Activated CD4-positive, alpha-beta T cell treated with anti-CD3 and anti-CD28 coated beads, Interleukin-2, amount 50 U/mL, for 16 hours (primary cell): Measurements from ENCODE around the gene YTHDF1.
"Not testable (repeated sequence)": the region's sequence is repeated elsewhere in the genome, so short reads cannot be mapped to it uniquely, and the experiment has no call there.

Experiments used
- DNase-seq: peaks from one replicate; pipeline ENCODE4 v3.0.0-alpha.2; 2020

The YTHDF1 gene

DNA sequence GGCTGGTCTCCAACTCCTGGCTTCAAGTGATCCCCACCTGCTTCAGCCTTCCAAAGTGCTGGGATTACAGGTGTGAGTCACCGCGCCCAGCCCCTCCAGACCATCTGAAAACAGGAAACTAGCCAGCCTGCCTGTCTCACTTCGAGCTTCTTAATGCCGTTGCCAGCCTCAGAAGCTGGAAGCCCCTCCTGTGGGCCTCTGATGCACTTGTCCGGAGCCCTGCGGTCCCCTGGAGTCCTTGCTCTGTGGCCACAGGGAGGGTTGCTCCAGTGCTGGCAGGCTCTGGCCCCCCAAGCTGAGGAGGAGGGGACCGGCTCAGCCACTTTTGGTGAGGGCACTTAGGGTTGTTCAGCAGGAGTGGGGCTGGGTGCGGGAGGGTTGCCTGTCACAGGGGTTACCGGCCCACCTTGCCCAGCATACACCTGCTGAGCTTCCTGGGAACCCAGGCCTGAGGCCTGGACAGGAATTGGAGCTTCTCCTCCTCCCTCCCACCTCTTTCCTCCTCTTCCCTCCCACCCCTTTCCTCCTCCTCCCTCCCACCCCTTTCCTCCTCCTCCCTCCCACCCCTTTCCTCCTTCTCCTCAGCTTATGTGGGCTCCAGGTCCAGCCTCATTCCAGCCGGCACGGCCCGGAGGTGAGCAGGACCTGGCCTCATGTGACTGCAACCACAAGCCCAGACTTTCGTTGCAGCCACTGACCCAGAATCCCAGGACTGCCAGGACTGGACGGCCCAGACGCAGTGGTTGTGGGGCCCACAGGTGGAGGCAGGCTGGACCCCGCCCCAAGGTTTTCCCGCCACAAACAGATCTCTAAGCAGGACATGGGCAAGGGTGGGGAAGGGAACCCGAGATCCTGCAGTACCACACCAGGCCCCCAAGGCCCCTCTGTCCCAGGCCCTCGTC lies 10.4 kb upstream of the YTHDF1 start:
- DNase-seq, result no peak

DNA sequence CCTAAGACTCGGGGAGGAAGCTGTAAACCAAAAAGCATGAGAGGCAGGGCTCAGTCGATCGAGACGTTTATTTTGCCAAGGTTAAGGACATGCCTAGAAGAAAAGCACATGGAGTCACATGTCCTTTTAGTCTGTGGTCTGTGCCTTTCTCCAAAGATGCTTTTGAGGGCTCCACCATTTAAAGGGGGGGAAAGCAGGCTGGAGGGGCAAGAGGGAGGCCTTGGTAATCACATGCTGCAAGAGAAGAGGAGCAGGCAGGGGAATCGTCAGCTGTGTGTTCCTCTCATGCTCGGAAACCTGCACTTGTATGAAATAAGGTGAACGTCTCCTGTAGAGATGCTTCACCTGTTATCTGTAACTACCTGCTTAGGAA lies 9.1 kb upstream of the YTHDF1 start:
- no peak for DNase-seq

DNA sequence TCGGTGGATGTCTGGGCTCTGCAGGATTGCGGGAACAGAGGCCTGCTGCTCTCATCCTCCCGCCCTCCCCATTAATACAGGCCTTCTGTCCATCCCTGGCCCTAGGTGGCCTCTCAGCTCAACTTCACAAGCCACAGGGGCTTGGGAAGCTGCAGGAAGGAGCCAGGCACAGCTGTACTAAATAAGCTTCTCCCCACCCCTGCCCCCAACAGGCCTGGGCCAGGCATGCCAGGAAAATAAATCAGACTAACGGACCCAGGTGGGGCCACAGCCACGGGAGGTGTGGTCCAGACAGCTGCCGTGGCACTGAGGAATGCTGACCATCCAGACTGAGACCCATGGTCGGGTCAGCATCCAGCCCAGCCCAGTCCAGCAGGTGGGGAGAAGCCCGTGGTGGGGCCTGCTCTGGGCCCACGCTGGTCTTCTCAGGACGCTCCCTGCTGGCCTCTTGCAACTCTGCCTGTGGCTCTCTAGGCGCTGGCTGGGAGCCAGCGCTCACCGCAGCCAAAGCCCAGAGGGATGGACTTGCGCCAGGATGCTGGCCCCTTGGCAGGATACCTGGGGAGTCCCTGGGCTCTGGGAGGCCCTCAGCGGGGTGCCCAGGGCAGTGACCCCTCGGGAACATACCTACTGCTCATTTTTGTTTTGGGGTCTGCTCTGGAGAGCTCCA lies 8.6 kb upstream of the YTHDF1 start:
- no peak for DNase-seq

DNA sequence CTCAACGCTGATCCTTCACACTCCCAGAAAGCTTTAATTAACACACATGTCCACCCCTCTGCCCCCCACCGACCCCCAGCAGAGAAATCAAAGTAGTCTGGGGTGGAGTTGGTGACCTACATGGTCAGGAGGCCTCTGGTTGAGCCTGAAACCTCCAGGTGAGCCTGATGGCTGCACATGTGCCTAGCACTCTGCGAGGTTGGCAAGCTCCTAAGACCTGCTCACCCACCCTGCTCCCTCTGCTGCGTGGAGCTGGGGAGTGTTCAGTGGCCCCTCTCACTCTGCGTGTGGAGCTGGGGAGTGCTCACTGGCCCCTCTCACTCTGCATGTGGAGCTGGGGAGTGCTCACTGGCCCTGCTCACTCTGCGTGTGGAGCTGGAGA lies 7.9 kb upstream of the YTHDF1 start:
- no peak for DNase-seq

DNA sequence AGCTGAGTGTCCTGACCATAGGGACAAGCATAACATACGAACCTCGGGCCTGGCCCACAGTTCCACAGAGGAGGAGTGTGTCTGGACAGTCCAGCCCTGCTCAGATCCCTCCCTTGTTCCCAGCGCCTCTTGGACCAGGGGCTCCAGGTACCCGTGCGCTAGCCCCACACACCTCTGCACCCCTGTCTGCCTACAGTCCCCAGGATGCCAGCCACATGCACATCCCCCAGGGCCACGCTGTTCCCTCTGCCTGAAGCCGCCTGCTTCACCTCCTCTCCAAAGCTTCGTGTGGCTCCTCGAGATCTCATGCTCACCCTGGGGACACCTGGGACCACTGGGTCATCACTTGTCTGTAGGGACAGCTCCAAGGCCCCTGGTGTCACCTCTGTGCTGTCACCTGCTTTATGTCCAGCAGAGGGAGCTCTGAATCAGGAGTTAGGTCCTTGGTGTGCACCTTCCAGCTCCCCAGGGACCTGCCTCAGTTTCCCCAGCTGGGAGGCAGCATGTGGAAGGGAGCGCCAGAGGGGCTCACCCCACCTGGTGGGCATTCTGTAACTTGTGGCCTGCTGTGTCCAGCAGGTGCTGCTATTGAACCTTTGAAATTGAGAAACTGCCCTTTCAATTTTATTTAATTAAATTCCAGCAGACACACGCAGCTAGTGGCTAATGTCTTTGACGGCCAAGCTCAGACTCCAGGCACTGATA lies 7.3 kb upstream of the YTHDF1 start:
- peak; percentile 53 for DNase-seq

DNA sequence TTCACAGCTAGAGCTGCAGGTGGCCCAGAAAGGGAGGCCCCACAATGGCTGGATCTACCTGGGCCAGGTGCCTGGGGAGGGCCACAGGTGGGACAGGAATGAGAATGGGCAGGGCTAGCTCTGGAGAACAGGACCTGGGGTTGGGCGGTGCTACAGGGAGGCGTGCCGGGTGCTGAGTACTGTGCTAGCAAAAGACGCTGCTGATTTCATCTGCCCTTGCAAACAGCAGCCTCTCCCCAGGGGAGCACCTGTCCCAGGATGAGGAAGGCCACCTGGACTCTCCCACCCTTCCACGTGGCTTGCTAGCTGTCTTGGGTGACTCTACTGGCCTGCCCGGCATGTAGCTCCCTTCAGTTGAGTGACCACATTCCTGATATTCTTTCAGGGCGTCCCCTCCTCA lies 6.6 kb upstream of the YTHDF1 start:
- no peak for DNase-seq

DNA sequence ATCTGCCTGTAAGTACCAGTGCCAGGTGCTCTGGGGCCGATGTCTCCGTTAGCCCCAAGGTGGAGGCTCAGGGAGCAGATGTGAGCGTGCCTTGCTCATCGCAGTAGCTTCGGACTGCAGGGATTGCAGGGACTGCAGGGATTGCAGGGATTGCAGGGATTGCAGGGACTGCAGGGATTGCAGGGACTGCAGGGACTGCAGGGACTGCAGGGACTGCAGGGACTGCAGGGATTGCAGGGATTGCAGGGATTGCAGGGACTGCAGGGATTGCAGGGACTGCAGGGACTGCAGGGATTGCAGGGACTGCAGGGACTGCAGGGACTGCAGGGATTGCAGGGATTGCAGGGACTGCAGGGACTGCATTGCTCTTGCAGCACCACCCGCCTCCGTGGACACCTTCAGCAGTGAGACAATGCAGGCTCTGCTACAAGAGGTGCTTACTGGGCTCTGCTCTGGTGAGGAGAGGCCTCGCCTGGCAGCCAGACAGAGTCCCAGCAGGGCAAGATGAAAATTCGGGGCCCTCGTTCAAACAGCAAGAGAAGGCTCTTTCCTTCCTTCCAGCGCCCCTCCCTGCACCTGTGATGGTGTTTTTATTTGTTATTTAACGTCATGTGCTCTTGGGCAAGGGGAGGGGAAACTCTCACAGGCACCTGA lies 5.6 kb upstream of the YTHDF1 start:
- DNase-seq, result not testable (repeated sequence)

DNA sequence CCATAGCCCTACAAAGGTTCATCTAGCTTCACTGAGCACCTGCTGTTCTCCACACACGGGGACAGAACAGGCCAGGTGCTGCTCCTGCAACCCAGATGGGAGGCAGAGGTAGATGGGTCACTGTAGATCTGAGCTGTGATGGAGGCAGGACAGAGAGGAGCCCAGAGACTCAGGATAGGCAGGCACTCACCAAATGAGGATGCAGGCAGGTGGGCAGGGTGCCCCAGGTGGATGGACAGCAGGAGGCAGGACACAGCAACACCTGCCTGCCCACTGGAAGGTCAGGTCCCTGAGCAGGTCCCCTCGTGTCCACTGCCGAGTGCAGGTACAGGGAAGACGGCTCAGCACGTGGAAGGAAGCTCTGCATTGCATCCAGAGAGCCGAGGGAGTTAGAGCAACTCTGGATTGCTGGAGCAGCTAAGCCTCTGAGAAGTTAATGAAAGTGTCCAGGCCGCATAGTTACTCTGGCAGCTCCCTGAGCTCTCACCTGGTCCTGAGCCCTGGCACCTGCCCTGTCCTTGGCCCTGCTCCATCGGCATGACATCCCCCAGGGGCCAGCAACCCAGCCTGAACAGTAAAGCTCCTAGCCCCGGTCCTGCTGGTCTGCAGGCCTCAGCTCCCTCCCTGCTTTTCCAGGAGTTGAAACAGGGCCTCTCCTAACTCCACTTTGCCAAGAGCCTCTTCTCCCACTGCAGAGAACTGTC lies 4.9 kb upstream of the YTHDF1 start:
- DNase-seq, result no peak

DNA sequence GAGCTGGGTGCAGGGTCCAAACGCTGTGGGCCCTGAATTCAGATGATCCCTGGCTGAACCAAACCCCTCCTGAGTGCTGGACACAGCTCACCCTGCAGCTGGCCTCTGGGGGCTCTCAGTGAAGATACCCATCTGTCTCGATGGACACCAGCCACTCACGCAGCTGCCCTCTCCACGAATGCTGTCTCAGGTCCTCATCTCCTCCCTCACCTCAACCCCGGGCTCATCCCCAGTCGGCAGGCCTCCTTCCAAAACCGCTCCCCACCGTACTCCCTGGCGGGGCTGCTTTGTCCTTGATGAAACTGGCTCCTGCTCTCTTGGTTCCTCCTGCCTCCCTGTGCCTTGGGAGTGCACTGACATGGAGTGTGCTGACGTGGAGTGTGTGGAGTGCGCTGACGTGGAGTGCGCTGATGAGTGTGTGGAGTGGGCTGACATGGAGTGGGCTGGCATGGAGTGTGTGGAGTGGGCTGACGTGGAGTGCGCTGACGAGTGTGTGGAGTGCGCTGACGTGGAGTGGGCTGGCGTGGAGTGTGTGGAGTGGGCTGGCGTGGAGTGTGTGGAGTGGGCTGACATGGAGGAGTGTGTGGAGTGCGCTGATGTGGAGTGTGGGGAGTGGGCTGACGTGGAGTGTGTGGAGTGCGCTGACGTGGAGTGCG lies 4.1 kb upstream of the YTHDF1 start:
- DNase-seq, result no peak

DNA sequence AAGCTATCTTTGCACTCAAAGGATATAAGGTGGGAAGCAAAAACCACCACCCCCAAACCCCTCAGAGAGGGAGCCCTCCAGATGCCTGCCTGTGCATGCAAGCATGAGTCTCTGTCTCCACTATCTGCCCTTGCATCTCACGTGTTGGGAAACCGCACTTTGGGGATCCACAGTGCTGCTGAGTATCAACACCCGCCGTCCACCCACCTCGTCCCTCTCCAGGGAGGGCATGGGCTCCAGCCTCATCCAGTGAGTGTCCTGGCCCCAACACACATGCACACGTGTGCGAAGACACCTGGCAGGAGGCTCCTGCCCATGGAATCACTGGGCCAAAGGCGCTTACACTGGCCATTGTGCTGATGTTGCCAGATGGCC lies 3.5 kb upstream of the YTHDF1 start:
- no peak for DNase-seq

DNA sequence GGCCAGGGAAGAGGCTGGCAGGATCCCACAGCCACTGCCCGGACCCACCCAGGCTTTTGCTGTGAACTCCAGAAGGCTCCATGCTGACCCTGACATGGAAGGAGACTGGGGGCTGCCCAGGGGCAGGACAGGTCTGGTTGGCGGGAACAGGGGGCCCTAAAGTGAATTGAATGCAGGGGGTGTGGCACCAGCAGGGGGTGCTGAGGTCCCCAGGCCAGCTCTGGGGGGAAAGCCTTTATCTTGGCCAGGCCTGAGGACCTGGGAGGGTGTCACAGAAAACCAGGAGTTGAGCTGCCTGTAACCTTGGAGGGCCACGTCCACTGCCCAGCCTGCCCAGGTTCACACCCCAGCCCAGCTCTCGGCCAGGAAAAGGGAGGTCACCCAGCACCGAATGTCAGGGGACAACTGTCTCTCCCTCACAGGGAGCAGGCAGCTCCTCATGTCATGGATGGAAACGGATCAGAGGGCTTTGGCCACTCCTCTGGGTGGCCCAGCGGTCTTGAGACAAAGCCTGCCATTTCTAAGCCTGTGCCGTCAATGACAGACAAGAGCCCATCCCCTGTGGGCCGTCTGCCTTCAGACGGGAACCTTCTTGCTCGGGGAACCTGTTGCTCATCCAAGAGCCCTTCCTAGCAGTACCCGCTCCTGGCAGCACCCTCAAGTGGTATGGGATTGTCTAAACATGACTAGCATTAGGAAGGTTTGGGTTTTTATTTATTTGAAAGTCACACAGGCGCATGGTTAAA lies 2.9 kb upstream of the YTHDF1 start:
- no peak for DNase-seq

DNA sequence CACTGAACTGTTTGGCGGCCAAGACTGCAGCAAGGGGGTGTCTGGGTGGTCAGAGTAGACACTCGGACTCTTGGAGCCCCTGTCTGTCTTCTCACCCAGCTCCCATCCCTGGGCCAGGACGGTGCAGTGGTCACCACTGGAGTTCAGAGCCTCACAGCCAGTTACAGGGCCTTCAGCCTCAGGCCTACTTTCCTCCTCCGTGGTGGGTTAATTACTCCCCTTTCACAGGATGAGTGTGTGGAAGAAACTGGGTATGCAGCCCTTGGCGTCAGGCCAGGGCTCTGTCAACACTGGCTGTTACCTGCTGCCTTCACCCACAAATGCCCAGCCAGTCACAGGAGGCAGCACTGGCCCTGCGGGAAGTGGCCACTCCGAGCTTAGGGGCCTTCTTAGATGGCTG lies 1.8 kb upstream of the YTHDF1 start:
- no peak for DNase-seq

DNA sequence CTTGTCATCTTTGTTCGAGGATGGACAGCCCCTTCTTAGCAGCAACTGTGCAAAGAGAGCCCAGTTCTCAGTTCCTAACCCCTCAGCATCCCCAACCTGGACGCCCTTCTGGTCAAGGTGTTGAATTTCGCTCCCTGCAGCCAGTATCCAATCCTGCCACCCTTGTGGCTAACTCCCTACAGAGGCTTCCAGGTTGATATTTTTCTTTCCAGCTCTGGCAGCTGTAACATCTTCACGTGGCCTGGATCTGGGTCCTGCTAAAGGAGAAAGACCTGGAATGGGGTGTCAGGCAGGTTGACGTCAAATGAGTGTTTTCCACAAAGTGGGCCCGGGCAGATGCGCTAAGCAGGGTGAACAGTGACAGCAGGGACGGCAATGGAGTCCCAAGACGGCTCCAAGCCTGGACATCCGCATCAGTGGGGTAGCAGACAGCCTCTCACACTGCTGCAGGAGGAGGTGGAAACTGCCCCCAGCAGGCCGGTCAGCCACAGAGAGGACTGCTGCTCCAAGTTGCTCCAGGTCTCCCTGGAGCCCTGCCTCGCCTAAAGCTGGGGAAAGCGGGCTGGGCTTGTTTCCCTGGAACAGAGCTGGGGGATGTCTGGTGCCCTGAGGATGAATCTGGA lies 1.0 kb upstream of the YTHDF1 start:
- DNase-seq, result no peak

DNA sequence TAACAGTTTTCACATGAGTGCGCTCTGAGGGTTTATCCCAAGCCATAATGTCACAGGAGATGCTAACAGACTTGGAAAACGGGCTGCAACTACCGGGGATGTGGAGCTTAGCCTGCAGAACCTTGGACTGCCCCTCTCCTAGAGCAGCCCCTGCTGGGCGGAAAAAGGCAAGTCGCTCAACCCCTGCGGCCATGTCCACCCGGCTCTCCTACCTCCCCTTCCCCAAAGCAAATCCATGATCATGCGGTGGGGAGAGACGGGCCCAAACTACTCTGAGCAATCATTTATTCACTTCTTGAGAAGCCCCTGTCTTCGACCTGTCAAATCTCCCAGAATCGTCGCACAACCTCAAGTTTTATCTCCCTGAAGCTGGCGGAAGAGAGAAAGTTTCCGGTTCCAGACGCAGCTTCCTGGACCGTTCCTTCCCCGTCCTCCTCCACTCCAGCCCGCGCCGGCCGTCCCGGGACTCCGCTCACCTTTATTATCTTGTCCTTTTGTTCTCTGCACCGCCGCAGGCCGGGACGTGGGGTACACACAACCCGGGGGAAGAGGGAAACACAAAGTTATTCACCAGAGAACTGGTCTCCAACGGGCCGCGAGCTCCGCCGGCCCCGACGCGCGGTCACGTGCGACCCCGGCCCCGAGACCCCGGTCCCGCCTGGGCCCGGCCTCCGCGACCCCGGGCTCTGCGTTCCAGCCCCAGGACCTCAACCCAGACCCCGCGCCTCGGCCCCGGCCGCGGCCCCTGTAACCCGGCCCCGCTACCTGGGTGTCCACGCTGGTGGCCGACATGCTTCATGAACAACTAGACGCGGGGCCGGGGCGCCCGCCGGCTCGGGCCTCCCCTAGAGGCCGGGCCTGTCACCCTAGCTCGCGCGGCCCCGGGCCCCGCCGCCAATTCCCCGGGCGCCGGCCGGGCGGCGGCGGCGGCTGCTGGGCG lies 560 bp downstream of the YTHDF1 start:
- DNase-seq, result peak; percentile 34

DNA sequence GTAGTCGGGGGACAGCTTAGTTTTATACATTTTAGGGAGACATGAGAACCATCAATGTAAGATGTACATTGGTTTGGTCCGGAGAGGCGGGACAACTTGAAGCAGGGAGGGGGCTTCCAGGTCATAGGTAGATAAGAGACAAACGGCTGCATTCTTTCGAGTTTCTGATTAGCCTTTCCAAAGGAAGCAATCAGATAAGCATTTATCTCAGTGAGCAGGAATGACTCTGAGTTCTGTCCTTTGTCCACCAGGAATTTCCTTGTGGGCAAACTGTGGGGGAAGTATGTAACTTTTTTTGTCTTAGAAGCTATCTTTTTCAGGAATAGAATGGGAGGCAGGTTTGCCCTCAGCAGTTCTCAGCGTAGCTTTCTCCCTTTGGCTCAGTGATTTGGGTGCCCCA lies 1.4 kb downstream of the YTHDF1 start:
- DNase-seq, result no peak

DNA sequence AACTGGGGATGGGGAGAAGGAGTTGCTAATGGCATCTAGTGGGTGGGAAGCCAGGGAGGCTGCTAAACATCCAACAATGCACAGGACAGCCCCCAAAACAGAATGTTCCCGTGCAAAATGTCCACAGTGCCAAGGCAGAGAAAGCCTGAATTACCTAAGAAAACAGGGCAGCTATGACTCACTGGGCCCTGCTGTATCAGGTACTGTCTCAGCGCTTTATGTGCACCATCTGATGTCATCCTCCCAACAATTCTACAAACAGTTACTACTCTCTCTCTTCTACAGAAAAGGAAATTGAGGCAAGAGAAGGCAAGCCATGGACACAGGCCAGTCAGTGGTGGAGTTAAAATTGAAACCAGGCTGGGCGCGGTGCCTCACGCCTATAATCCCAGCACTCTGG lies 3.1 kb downstream of the YTHDF1 start:
- no peak for DNase-seq

DNA sequence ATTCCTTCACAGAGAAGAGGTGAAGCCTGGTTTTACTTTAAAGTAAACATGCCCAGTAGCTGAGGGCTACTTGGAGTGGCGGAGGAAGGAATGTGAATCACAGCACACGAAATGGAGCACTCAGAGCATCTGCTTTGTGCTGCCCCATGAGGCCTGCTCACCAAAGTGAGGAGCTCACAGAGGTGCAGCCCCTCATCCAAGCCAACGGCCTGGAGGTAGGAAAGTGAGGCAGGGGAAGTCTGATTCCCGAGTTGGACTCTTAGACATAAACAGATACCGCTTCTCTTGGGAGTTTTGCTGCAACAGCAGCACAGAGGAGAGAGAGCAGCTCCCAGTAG lies 3.6 kb downstream of the YTHDF1 start:
- DNase-seq, result no peak

DNA sequence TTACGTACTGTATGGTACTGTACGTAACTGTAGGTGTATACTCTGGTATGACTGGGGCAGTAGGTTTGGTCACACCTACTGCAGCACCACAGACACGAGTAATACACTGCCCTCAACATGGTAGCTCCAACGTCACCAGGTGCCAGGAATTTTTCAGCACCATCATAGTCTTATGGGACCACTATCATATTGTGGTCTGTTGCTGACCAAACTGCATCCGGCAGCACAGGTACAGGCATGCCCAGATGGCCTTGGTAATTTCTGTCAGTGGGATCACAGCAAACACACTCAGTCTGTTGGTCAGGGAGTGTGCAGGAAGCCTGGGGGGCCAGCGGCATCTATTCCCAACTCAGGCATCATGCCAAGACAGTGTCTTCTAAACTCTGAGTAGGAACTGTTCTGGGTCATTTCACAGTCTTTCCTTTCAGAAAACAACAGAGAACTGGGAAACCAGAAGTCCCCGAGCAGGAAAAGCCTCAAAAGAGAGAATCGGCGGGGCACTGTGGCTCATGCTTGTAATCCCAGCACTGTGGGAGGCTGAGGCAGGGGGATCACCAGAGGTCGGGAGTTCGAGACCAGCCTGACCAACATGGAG lies 5.8 kb downstream of the YTHDF1 start:
- DNase-seq, result no peak

DNA sequence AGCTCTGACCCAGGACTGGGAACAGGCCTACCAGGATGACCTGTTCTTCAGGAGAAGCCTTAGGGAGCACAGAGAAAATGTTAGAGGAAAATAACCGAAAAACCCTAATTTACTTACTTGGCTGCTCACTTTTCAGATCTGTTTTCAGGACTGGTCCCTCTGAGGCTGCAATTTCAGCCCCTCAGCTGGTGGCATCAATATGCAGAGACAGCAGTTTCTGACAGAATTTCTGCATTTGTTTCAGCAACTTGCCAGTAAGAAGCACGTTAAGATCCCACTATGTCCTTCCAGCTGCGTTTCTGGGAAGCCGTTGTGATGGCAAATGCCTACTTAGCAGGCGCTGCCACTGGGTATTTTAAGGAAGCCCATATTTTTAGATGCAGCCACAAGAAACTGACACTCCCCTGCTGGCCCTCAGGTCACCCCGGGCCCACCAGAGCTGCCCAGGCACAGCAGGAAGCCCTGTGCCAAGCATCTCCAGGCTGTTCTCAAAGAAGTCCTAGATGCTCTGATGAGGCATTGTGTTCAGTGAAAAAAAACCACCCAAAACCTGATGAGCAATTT lies 7.5 kb downstream of the YTHDF1 start:
- no peak for DNase-seq
